GM19324 (cell line): ENCODE results near the gene SQOR.

Source experiments
- ATAC-seq: cut with Tn5 transposase; IDR thresholded peaks from one replicate; pipeline ENCODE4 v1.9.1; 2021; ENCODE audit warnings: mild to moderate bottlenecking, moderate library complexity; ENCODE audit not compliant: unreplicated experiment, low FRiP score

The SQOR gene

GRCh38 chr15:45704329-45705249 is 69.8 kb downstream of the SQOR start:
- ATAC-seq: no peak

- peak; percentile 79 for ATAC-seq
These were observed 71.0 kb downstream of the SQOR start for GRCh38 chr15:45705510-45706473.

- ATAC-seq: no peak
These were observed 75.8 kb downstream of the SQOR start for GRCh38 chr15:45710657-45711056.

GRCh38 chr15:45714590-45715488 is 80.0 kb downstream of the SQOR start:
- no peak for ATAC-seq

GRCh38 chr15:45715528-45715927 is 80.7 kb downstream of the SQOR start:
- no peak for ATAC-seq

- ATAC-seq: no peak
These were observed 84.7 kb downstream of the SQOR start for GRCh38 chr15:45719490-45719889.

- no peak for ATAC-seq
These were observed 85.4 kb downstream of the SQOR start for GRCh38 chr15:45720183-45720582.

GRCh38 chr15:45728641-45729040 is 93.8 kb downstream of the SQOR start:
- ATAC-seq: no peak

- ATAC-seq: no peak
These were observed 94.3 kb downstream of the SQOR start for GRCh38 chr15:45729141-45729540.

- ATAC-seq: no peak
These were observed 96.5 kb downstream of the SQOR start for GRCh38 chr15:45731343-45731742.

GRCh38 chr15:45732662-45733061 is 97.8 kb downstream of the SQOR start:
- ATAC-seq: no peak

- no peak for ATAC-seq
These were observed 99.5 kb downstream of the SQOR start for GRCh38 chr15:45734260-45734711.
